GM12878 (cell line): ENCODE results near the gene MDC1. TPM values are rescaled to one million over a fixed set of nuclear protein-coding genes. Genes with fewer than 3 reads are reported as not detected.

ENCODE experiments used
- ATF7 ChIP-seq: fragments of 450-650 bp; IDR thresholded peaks from 2 replicates; pipeline ENCODE4 v1.6.1; 2016; ENCODE audit warnings: low read depth, mild to moderate bottlenecking
- BCL3 ChIP-seq: IDR thresholded peaks from 2 replicates; pipeline ENCODE4 v1.6.1; 2011; ENCODE audit warnings: borderline replicate concordance, low read depth, mild to moderate bottlenecking, moderate library complexity, low read length; ENCODE audit not compliant: insufficient read depth, poor library complexity, severe bottlenecking
- BCLAF1 ChIP-seq: fragments of 450-650 bp; IDR thresholded peaks from 2 replicates; pipeline ENCODE4 v1.6.1; 2017; ENCODE audit warnings: antibody characterized with exemption, mild to moderate bottlenecking, moderate library complexity
- ZNF592 ChIP-seq: fragments of 450-650 bp; IDR thresholded peaks from 2 replicates; pipeline ENCODE4 v1.6.1; 2017; ENCODE audit warnings: mild to moderate bottlenecking, moderate library complexity
- polyA plus RNA-seq, 11 experiments: library from polyadenylated mRNA; depleted of rRNA in 4 of 11; unstranded in 6 of 11; stranded (reverse) in 5 of 11; fragments of >200 nt; fragmentation: Nextera tagmentation in 4 of 11; fragmentation: Illumina TruSeq in 1 of 11; extraction: Ambion mirVana in 4 of 11; extraction: Trizol in 1 of 11; gene quantifications; 1 replicate in 1 of 11; 2 replicates in 10 of 11; pipeline versions ENCODE4 v1.2.1 to v1.2.3, GENCODE V29; 2011 to 2016; ENCODE audit warnings: inconsistent platforms in 2 of 11, missing spikeins in 2 of 11, low read depth in 1 of 11
- total RNA-seq, 4 experiments: library from RNA; depleted of rRNA in 3 of 4; stranded (reverse); fragments of >200 nt in 3 of 4; fragmentation: Illumina TruSeq in 1 of 4; extraction: Trizol in 1 of 4; gene quantifications; 2 replicates each; pipeline versions ENCODE4 v1.2.1 to v1.2.3, GENCODE V29; 2013 to 2021

MDC1 gene
- total and polyA plus RNA-seq, 10 of the 15 experiments (the other 5 are each of a cell fraction or from before 2014, with no cell fraction given): 5.1 to 62.5 (median 22.4) TPM

- 0 out of 2 replicates have a peak, but pooled peaks have one; percentile 14 for TF ChIP-seq BCLAF1
- TF ChIP-seq ZNF592: 0 out of 2 replicates have a peak, but pooled peaks have one; percentile 25
- TF ChIP-seq BCL3: peak; percentile 70
- TF ChIP-seq ATF7: no peak; the same call in 1 of the 2 replicates
Observed at GRCh38 chr6:30742316-30743098, 25.4 kb upstream of the MDC1 start, which contains the start of gene FLOT1 (continued).
